Psoas muscle (tissue), 8 donors: ENCODE results near the gene LSM10. TPM values are rescaled to one million over a fixed set of nuclear protein-coding genes. Genes with fewer than 3 reads are reported as not detected.
A peak's percentile ranks its signal among the peaks of the same experiment; 100 is the strongest.

Experiments used
- ATAC-seq, 4 donors: fragments of 200-7000 bp; cut with Tn5 transposase; one replicate each; pipeline ENCODE4 v1.9.1; 2020; ENCODE audit warnings: moderate library complexity in 3 of 4, mild to moderate bottlenecking in 2 of 4
- DNase-seq, 2 donors: peaks; one replicate each; pipeline ENCODE4 v3.0.0-alpha.2; 2020
- H3K27ac ChIP-seq: fragments of 200-600 bp; one replicate; pipeline ENCODE4 v1.8.0; 2022
- H3K27me3 ChIP-seq, 3 donors: fragments of 200-600 bp in 1 of 3; one replicate each; pipeline versions ENCODE4 v1.6.1 to v1.8.0; 2013 to 2022; ENCODE audit warnings: low read length in 2 of 3, mild to moderate bottlenecking in 2 of 3, moderate library complexity in 1 of 3; ENCODE audit not compliant: insufficient read depth in 3 of 3
- H3K36me3 ChIP-seq, 2 donors: fragments of 200-600 bp in 1 of 2; one replicate each; pipeline versions ENCODE4 v1.6.1 to v1.8.0; 2013 to 2022; ENCODE audit warnings: low read depth in 1 of 2, mild to moderate bottlenecking in 1 of 2, moderate library complexity in 1 of 2; ENCODE audit not compliant: insufficient read depth in 1 of 2
- H3K4me1 ChIP-seq: fragments of 200-600 bp; one replicate; pipeline ENCODE4 v1.8.0; 2022
- H3K4me3 ChIP-seq: fragments of 200-600 bp; one replicate; pipeline ENCODE4 v1.8.0; 2022; ENCODE audit warnings: mild to moderate bottlenecking
- H3K9me3 ChIP-seq: fragments of 200-600 bp; one replicate; pipeline ENCODE4 v1.8.0; 2022
- CTCF ChIP-seq: fragments of 200-600 bp; IDR thresholded peaks from one replicate; pipeline ENCODE4 v1.8.0; 2022; ENCODE audit warnings: antibody characterized with exemption
- WGBS, 3 donors: extraction: QIAGEN DNeasy Blood & Tissue Kit; methylation state at CpG; one replicate each; pipeline versions ENCODE4 v1.1.6 to v1.1.7; 2013; 5-methylcytosine and 5-hydroxymethylcytosine counted together
- intact Hi-C, 2 donors: fragments of 100-400 bp; cut with DNase I; formaldehyde crosslinking; loops; one replicate each; pipeline versions ENCODE4 v1.11.0 to v1.14.2; 2022
- polyA plus RNA-seq, 3 donors: library from polyadenylated mRNA; stranded (reverse); fragments of 200-250 nt; gene quantifications; one replicate each; pipeline ENCODE4 v1.2.3, GENCODE V29; 2013
- total RNA-seq, 4 donors: library from RNA; stranded (reverse); fragmentation: NEBNext Ultra II Directional in 2 of 4; extraction: Animal tissue kit (Norgen Biotek cat#: 25700) in 2 of 4; gene quantifications; one replicate each; pipeline versions ENCODE4 v1.2.1 to v1.2.4, GENCODE V29; 2021 to 2023
- donor health status: healthy with polysubstance abuse.
- donor health status: DM: no; HTN: no; CAD: no; lungs with moderate emphysema.
- donor health status: Bipolar disorder and iron deficiency.
- donor health status: healthy.
- donor health status: DM: yes; HTN: yes; CAD: no.
- donor health status: DM: no; HTN: no; CAD: no.
- donor health status: DM: no; HTN: no; CAD: no.
- donor health status: DM: yes; HTN: yes; CAD: no.

LSM10 gene
- total and polyA plus RNA-seq, 7 donors = 80.3 to 246 (median 102) TPM

GRCh38 chr1:36415661-36416326 lies 18.1 kb upstream of the LSM10 start:
- WGBS, 3 donors = 83 to 87% (median 85%) methylated on average over 15 of the region's 15 CpGs
- no peaks in the 10 kb centered on the region for H3K36me3 ChIP-seq
- no peaks in the 10 kb centered on the region for H3K9me3 ChIP-seq
- H3K4me1 ChIP-seq = peaks cover 23% of the 10 kb centered on the region
- TF ChIP-seq CTCF = no peak
- ATAC-seq (no peak), DNase-seq (no peak)
- no peak overlapping the region for H3K27ac ChIP-seq
- no peak overlapping the region for H3K4me3 ChIP-seq
- intact Hi-C loops = no loop called here
- no peaks in the 10 kb centered on the region for H3K27me3 ChIP-seq

- ATAC-seq = no peak
These were observed 16.7 kb upstream of the LSM10 start for GRCh38 chr1:36414384-36414783.

GRCh38 chr1:36411674-36412648 lies 14.3 kb upstream of the LSM10 start:
- intact Hi-C loops = no loop called here
- Histone ChIP-seq H3K27ac (no peak overlapping the region), H3K9me3 (no peaks in the 10 kb centered on the region), H3K4me3 (no peak overlapping the region), H3K4me1 (no peaks in the 10 kb centered on the region), H3K36me3 (no peaks in the 10 kb centered on the region), H3K27me3 (no peaks in the 10 kb centered on the region)
- ATAC-seq = peak in 3 of 4 donors; percentile 44 to 78 (median 77)
- no peak for TF ChIP-seq CTCF
- WGBS, 3 donors = 54 to 59% (median 55%) methylated on average over 11 of the region's 11 CpGs
- no peak for DNase-seq

More at GRCh38 chr1:36414384-36414783, 16.7 kb upstream of the LSM10 start:
- Histone ChIP-seq H3K27ac (no peak overlapping the region), H3K27me3 (no peaks in the 10 kb centered on the region), H3K36me3 (no peaks in the 10 kb centered on the region), H3K9me3 (no peaks in the 10 kb centered on the region), H3K4me1 (peaks cover 9% of the 10 kb centered on the region), H3K4me3 (no peak overlapping the region)
- no peak for DNase-seq
- TF ChIP-seq CTCF = no peak
- intact Hi-C loops = no loop called here
- WGBS, 3 donors = 86 to 87% (median 87%) methylated on average over 4 of the region's 4 CpGs

- no peaks in the 10 kb centered on the region for H3K27me3 ChIP-seq
- 62 to 73% (median 70%) methylated on average over 2 of the region's 2 CpGs for WGBS, 3 donors
- no peaks in the 10 kb centered on the region for H3K4me1 ChIP-seq
- H3K4me3 ChIP-seq = no peak overlapping the region
- intact Hi-C loops = no loop called here
- DNase-seq (no peak), ATAC-seq (no peak)
- H3K9me3 ChIP-seq = no peaks in the 10 kb centered on the region
- no peak for TF ChIP-seq CTCF
- no peak overlapping the region for H3K27ac ChIP-seq
- no peaks in the 10 kb centered on the region for H3K36me3 ChIP-seq
These were observed 10.8 kb upstream of the LSM10 start for GRCh38 chr1:36408479-36408878.
